IPS-15b (cell line): ENCODE measurements around the gene NXPH2.

Experiments
- H3K27me3 ChIP-seq: one replicate; pipeline ENCODE4 v1.6.1; 2013; ENCODE audit warnings: low read length; ENCODE audit not compliant: control insufficient read depth, insufficient read depth
- H3K36me3 ChIP-seq: one replicate; pipeline ENCODE4 v1.6.1; 2013; ENCODE audit warnings: low read length; ENCODE audit not compliant: control insufficient read depth, insufficient read depth
- H3K4me1 ChIP-seq: one replicate; pipeline ENCODE4 v1.6.1; 2013; ENCODE audit warnings: mild to moderate bottlenecking, low read length; ENCODE audit not compliant: control insufficient read depth, insufficient read depth
- H3K4me3 ChIP-seq: one replicate; pipeline ENCODE4 v1.5.1; 2013; ENCODE audit warnings: low read depth, low read length
- H3K9ac ChIP-seq: one replicate; pipeline ENCODE4 v1.6.1; 2013; ENCODE audit warnings: low read depth, mild to moderate bottlenecking, low read length
- H3K9me3 ChIP-seq: one replicate; pipeline ENCODE4 v1.6.1; 2013; ENCODE audit warnings: mild to moderate bottlenecking, low read length; ENCODE audit not compliant: control insufficient read depth, insufficient read depth

The NXPH2 gene

GRCh38 chr2:138626148-138626547 lies 154.0 kb downstream of the NXPH2 start:
- no peaks in the 10 kb centered on the region for H3K9me3 ChIP-seq
- H3K27me3 ChIP-seq = no peaks in the 10 kb centered on the region
- H3K4me1 ChIP-seq = no peaks in the 10 kb centered on the region
- H3K9ac ChIP-seq = no peak overlapping the region
- no peaks in the 10 kb centered on the region for H3K36me3 ChIP-seq
- no peak overlapping the region for H3K4me3 ChIP-seq

- H3K4me1 ChIP-seq = no peaks in the 10 kb centered on the region
- no peaks in the 10 kb centered on the region for H3K36me3 ChIP-seq
- no peak overlapping the region for H3K9ac ChIP-seq
- H3K4me3 ChIP-seq = no peak overlapping the region
- no peaks in the 10 kb centered on the region for H3K9me3 ChIP-seq
- no peaks in the 10 kb centered on the region for H3K27me3 ChIP-seq
Observed at GRCh38 chr2:138622613-138623012, 157.6 kb downstream of the NXPH2 start.

GRCh38 chr2:138621139-138621538 lies 159.1 kb downstream of the NXPH2 start:
- H3K27me3 ChIP-seq = no peaks in the 10 kb centered on the region
- H3K4me3 ChIP-seq = no peak overlapping the region
- H3K4me1 ChIP-seq = no peaks in the 10 kb centered on the region
- H3K9me3 ChIP-seq = no peaks in the 10 kb centered on the region
- H3K36me3 ChIP-seq = no peaks in the 10 kb centered on the region
- H3K9ac ChIP-seq = no peak overlapping the region

GRCh38 chr2:138620431-138620830 lies 159.8 kb downstream of the NXPH2 start:
- Histone ChIP-seq H3K4me1 (no peaks in the 10 kb centered on the region), H3K36me3 (no peaks in the 10 kb centered on the region), H3K9ac (no peak overlapping the region), H3K27me3 (no peaks in the 10 kb centered on the region), H3K9me3 (no peaks in the 10 kb centered on the region), H3K4me3 (no peak overlapping the region)
